NCI-H2107 treated with DMSO at 0.1 percent for 48 hours (cell line): ENCODE results near the gene SERF2.
"Not testable (repeated sequence)": the region's sequence is repeated elsewhere in the genome, so short reads cannot be mapped to it uniquely, and the experiment has no call there.

Experiments used
- DNase-seq: peaks from one replicate; lab custom pipeline; 2025; ENCODE audit not compliant: unreplicated experiment; lab: John Stamatoyannopoulos, UW

SERF2 gene

GRCh38 chr15:43791993-43792760 is at the start of gene SERF2:
SERF2 (plus strand) TSS chr15:43792320; CDS start chr15:43792377, 57 bp downstream.
- peak; percentile 85 for DNase-seq

- not testable (repeated sequence) for DNase-seq
These were observed 45.7 kb upstream of the SERF2 start, which contains the start of gene PDIA3 for GRCh38 chr15:43746245-43746902. PDIA3 (plus strand) TSS chr15:43746438; CDS start chr15:43746540, 102 bp downstream.

DNA sequence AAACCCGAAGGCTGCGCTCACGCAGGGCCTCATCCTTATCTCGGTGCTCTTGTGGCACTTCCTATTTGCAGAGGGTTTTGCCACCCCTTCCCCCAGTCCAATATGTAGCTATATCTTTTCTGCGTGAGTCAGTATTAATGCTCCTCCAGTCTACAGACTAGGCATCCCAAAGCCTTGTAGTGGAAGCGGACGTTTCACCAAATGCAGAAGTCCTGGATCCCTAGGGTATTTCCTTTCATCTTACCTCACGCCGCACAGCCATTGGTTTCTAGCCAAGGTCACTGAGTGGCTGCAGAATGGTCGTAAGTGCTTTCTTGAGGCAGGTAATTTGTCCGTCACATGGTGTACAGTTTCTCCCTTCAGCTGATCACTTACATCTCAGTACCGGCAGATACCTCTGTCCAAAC is 45.2 kb upstream of the SERF2 start:
- not testable (repeated sequence) for DNase-seq

- no peak for DNase-seq
These were observed 43.7 kb upstream of the SERF2 start for GRCh38 chr15:43748376-43748775.

- DNase-seq: no peak
These were observed 42.3 kb upstream of the SERF2 start for GRCh38 chr15:43749690-43750345.

DNA sequence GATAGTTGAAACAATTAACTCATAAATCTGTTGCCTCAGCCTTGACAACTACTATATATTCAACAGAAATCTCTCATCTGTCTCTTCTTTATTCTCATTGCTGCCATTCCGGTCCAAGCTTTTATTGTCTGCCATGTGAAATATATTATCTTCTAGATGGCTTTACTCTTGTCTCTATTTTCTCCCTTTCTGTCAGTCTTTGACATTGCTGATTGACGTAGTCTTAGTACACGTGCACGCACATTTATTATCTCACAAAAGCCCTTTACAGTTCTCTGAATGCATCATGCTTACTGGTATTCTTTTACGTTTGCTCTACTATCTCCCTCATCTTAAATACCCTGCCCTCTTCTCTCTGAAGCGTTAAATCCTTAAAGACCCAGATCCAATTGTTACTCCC is 40.2 kb upstream of the SERF2 start:
- no peak for DNase-seq

- no peak for DNase-seq
These were observed 29.3 kb upstream of the SERF2 start for GRCh38 chr15:43762824-43763223.

DNA sequence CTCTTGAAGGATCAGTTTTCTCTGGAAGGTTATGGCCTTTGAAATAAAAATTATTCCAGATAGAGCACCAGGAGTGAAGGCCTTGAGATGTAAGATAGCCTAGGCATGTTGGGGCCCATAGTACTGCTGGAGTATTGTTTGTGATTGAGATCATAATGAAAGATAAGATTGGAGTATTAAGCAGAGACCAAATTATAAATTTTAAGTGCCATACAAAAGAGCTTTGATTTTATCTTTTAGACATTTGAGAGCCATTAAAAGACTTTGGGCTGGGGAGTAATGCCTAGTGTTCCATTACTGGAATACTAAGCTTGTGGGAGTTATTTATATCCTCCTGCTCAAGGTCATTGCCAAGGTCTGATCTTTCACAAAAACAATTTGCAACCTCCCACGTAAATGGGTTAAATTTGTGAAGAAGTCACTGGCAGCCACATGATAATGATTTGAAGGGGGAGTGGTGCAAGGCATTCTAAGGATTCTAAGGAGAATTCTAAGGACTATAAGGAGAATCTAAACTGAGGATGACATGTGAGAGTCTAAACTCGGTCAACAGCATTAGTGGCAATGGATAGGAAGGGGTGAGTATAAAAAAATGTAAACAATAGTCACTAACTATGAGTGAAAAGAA is 28.2 kb upstream of the SERF2 start:
- no peak for DNase-seq

DNA sequence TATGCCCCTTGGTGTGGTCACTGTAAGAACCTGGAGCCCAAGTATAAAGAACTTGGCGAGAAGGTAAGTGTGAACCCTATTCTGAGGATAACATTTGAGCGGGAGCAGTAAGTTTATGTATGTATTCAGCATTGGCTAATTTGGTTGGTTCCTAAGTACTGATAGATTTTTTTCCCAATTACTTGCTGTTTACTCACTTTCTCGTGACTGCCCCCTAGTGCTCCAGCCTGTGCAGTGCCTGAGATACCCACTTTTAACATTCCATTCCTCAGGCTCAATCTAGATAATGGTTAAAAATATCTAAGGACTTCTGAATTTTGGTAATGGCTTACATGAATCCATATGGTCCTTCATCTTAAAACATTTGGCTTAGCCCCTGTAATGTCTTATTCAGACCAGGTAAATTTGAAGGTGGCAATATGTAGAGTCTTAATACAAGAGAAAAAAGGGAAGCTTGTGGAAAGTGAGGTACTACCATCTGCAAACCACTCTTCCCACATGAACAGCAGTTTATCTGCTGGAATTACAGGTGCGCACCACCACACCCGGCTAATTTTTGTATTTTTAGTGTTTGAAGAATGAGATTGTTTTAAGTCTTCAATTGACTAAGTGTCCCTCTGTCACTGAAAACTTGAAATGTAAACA is 22.4 kb upstream of the SERF2 start:
- peak; percentile 7 for DNase-seq

- DNase-seq: no peak
These were observed 20.3 kb upstream of the SERF2 start for GRCh38 chr15:43771816-43772215.

DNA sequence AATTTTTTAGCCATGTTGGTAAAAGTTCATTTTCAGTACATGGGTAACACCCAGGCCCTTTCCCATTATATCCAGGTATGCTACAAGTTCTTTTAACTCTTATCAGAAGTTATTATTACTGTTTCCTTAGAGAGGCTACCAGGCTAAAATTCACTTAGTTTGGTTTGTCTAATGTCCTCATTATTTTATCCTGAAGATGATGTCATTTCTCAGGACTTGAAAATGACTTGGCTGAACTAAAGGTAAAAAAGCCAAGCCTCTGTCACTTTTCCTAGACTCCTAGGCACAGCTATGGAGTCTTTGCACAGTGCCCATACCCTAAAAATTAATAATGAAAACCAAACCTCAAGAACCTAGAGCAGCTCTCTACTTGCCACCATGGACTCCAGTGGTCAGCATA is 19.5 kb upstream of the SERF2 start:
- DNase-seq: no peak

DNA sequence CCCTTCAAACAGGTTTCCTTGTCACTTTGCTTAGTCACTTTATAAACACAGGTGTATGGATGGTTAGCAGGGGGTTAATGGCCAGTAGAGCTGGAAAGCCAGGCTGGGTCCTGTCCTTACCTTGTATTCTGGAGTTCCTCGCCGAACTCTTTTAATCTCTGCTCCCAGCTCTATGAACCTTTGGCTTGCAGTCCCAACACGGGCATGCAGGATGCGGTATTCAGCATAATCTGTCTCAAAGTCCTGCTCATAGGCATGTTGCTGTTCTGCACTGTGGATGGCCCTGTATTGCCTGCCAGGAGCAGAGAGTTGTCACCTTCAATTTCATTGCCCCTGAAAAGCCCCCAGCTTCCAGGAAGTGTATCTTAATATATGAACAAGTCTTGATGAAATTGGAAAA is 18.1 kb upstream of the SERF2 start:
- DNase-seq: no peak

GRCh38 chr15:43775411-43775965 is 16.6 kb upstream of the SERF2 start:
- peak; percentile 46 for DNase-seq

- peak; percentile 31 for DNase-seq
These were observed 15.9 kb upstream of the SERF2 start for GRCh38 chr15:43776101-43776717.

DNA sequence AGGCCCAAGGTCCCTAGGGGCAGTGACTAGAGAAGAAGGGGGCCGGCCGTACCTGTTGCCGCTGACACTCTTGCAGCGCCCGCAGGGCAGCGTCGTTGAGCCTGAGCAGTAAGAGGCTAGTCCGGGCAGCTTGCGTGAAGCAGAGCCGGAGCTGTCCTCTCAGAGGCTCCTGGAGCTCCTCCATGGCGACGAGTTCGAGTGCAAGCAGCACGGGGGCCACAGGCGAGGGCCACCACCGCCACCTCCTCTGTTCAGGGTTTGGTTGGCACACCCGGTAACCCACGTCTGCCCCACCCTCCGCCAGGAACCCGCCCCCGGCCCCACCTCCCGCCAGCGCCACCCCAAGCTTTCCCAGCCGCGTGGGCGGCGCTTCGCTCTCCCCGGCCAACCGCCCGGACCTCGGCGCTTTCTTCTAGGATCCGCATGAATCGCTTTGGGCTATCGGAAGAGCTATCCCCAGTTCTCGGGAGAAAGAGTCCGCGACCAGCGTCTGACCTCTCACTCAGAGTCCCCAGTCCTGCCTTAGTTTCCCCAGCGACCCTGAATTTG is 15.3 kb upstream of the SERF2 start, which contains the start of gene ELL3:
Gene ELL3 (minus strand): TSS at position 249 of the 549 bp plus-strand sequence. CDS start 65 bp downstream, at position 184.
- DNase-seq: peak; percentile 62

GRCh38 chr15:43777267-43777914 is 14.7 kb upstream of the SERF2 start:
- peak; percentile 72 for DNase-seq

DNA sequence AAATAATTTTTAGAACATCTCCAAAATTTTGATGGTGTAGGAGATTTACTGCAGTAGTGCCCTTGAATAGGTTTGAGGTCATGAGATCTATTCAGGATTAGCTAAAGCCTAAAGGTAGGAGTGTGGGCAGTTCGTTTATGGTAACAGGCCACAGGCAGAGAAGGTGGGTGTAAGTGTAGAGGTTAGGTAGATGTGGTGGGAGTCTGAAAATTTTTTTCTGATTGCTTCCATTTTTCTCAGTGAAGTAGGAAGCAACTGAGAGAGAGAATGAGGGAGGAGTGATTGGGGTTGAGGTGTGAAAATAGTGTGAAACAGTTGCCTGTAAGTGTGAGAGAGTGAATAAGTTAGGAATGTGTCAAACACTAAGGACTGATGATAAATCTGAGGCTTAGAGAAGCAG is 13.1 kb upstream of the SERF2 start:
- DNase-seq: no peak

- no peak for DNase-seq
These were observed 2.7 kb upstream of the SERF2 start for GRCh38 chr15:43789409-43789808.

DNA sequence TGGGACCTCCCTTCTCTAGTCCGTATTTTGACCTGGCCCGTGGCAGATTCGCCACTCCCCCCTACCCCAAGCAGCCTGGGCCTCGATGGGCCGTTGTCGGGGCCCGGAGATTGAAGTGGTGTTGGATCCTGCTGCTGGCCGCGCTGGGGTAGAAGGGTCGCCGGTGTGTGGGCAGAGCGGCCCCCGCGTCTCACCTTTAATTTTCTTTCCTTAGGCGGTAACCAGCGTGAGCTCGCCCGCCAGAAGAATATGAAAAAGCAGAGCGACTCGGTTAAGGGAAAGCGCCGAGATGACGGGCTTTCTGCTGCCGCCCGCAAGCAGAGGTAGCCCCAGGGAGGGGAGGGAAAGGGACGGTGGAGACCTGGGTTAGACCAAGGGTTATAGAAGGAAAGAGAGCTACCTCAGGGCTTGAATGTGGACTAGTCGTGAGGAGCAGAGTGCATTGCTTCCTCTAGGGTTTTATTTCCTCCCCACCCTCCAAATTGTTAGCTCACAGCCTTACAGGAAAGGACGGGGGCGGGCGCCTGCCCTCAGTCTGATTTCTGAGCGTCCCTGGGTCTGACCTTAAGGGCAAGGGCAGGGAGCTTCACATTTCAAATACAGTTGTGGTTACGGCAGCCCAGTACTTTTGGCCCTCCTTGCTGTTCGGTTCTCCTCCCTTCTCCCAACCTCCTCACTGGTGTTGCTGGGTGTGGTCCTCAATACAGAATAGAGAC is 799 bp downstream of the SERF2 start:
- no peak for DNase-seq
